Stimulated activated CD4-positive, alpha-beta T cell treated with anti-CD3 and anti-CD28 coated beads, Interleukin-4, amount 100 ng/mL, for 4 hours (primary cell): ENCODE measurements around the gene KCNA10.

Source experiments
- DNase-seq, 2 experiments: peaks; one replicate each; pipeline ENCODE4 v3.0.0-alpha.2; 2020

KCNA10 gene

GRCh38 chr1:110519125-110519810 is at the start of gene KCNA10:
Gene KCNA10 (minus strand): TSS chr1:110519175. CDS start chr1:110518787, 388 bp downstream.
- DNase-seq: no peak

- DNase-seq: no peak
Observed at GRCh38 chr1:110566836-110567235, 47.9 kb upstream of the KCNA10 start.

GRCh38 chr1:110565565-110565964 is 46.6 kb upstream of the KCNA10 start:
- no peak for DNase-seq

- no peak for DNase-seq
Observed at GRCh38 chr1:110563089-110563488, 44.1 kb upstream of the KCNA10 start.

GRCh38 chr1:110561596-110561995 is 42.6 kb upstream of the KCNA10 start:
- DNase-seq: no peak

GRCh38 chr1:110559157-110559556 is 40.2 kb upstream of the KCNA10 start:
- no peak for DNase-seq

GRCh38 chr1:110557481-110557880 is 38.5 kb upstream of the KCNA10 start:
- DNase-seq: no peak

GRCh38 chr1:110556471-110556807 is 37.5 kb upstream of the KCNA10 start:
- no peak for DNase-seq

- DNase-seq: no peak
Observed at GRCh38 chr1:110555807-110556470, 37.0 kb upstream of the KCNA10 start.

GRCh38 chr1:110554871-110555801 is 36.2 kb upstream of the KCNA10 start:
- DNase-seq: peak; percentile 60 to 63

- DNase-seq: no peak
Observed at GRCh38 chr1:110551278-110551809, 32.4 kb upstream of the KCNA10 start.

- DNase-seq: no peak
Observed at GRCh38 chr1:110549831-110550230, 30.9 kb upstream of the KCNA10 start.

GRCh38 chr1:110548381-110548780 is 29.4 kb upstream of the KCNA10 start:
- no peak for DNase-seq

GRCh38 chr1:110547017-110547416 is 28.0 kb upstream of the KCNA10 start:
- no peak for DNase-seq

GRCh38 chr1:110545492-110545891 is 26.5 kb upstream of the KCNA10 start:
- no peak for DNase-seq

- DNase-seq: no peak
Observed at GRCh38 chr1:110544753-110545152, 25.8 kb upstream of the KCNA10 start.

- DNase-seq: no peak
Observed at GRCh38 chr1:110542725-110543124, 23.8 kb upstream of the KCNA10 start.

- no peak for DNase-seq
Observed at GRCh38 chr1:110541906-110542395, 23.0 kb upstream of the KCNA10 start.

GRCh38 chr1:110540891-110541685 is 22.1 kb upstream of the KCNA10 start:
- DNase-seq: no peak

- DNase-seq: no peak
Observed at GRCh38 chr1:110538921-110539320, 19.9 kb upstream of the KCNA10 start.

- DNase-seq: no peak
Observed at GRCh38 chr1:110538075-110538474, 19.1 kb upstream of the KCNA10 start.

GRCh38 chr1:110535985-110536384 is 17.0 kb upstream of the KCNA10 start:
- DNase-seq: no peak
